Activated CD4-positive, alpha-beta memory T cell treated with anti-CD3 and anti-CD28 coated beads for 36 hours (primary cell): ENCODE data around the gene ZNF492. TPM values are rescaled to one million over a fixed set of nuclear protein-coding genes. Genes with fewer than 3 reads are reported as not detected.
"Not testable (repeated sequence)": the region's sequence is repeated elsewhere in the genome, so short reads cannot be mapped to it uniquely, and the experiment has no call there.

Experiments
- CTCF ChIA-PET: fragments of 350-600 bp; sonication (Branson Sonifier 250); formaldehyde crosslinking; loops from one replicate; lab custom pipeline; 2021; ENCODE audit warnings: antibody characterized with exemption, inconsistent platforms; lab: Charles Lee
- POLR2A ChIA-PET: fragments of 350-600 bp; sonication (Branson Sonifier 250); formaldehyde crosslinking; loops from one replicate; lab custom pipeline; 2021; ENCODE audit warnings: antibody characterized with exemption; lab: Charles Lee
- DNase-seq: peaks from one replicate; pipeline ENCODE4 v3.0.0-alpha.2; 2020
- H3K27ac Mint-ChIP-seq: one replicate; pipeline ENCODE4 v1.8.0; 2021; ENCODE audit warnings: mixed read lengths
- H3K27me3 Mint-ChIP-seq: one replicate; pipeline ENCODE4 v1.8.0; 2021; ENCODE audit warnings: mixed read lengths
- H3K36me3 Mint-ChIP-seq: one replicate; pipeline ENCODE4 v1.8.0; 2021; ENCODE audit warnings: mixed read lengths
- H3K4me1 Mint-ChIP-seq: one replicate; pipeline ENCODE4 v1.8.0; 2021; ENCODE audit warnings: low read depth, mixed read lengths
- H3K4me3 Mint-ChIP-seq: one replicate; pipeline ENCODE4 v1.8.0; 2021; ENCODE audit warnings: mild to moderate bottlenecking, mixed read lengths
- H3K9me3 Mint-ChIP-seq: one replicate; pipeline ENCODE4 v1.8.0; 2021; ENCODE audit warnings: mixed read lengths
- intact Hi-C: fragments of 100-400 bp; cut with micrococcal nuclease; formaldehyde crosslinking; loops from one replicate; pipeline ENCODE4 v1.15.1; 2023
- total RNA-seq, 2 experiments: library from RNA; stranded (reverse); gene quantifications; one replicate each; pipeline ENCODE4 v1.2.3, GENCODE V29; 2021

ZNF492 gene
- total RNA-seq, result 1 to 10 TPM; 1.6 to 1.9 TPM

GRCh38 chr19:22633706-22634449, at the start of gene ZNF492:
Gene ZNF492, plus strand, starts transcription at chr19:22634324. Its CDS starts 19,076 bp downstream, at chr19:22653400.
- intact Hi-C loops, POLR2A ChIA-PET, H3K9me3 Mint-ChIP-seq, H3K27me3 Mint-ChIP-seq, H3K36me3 Mint-ChIP-seq, H3K4me1 Mint-ChIP-seq, CTCF ChIA-PET: not testable (repeated sequence)
- peak within 1 kb of the TSS; percentile 87 for H3K4me3 Mint-ChIP-seq
- DNase-seq, result peak; percentile 87
- H3K27ac Mint-ChIP-seq, result peak within 1 kb of the TSS; percentile 74

- H3K27me3 Mint-ChIP-seq, result peaks cover 8% of the 10 kb centered on the region
- H3K36me3 Mint-ChIP-seq, result peaks cover 3% of the 10 kb centered on the region
- intact Hi-C loops, result no loop called here
- H3K4me1 Mint-ChIP-seq, result no peaks in the 10 kb centered on the region
- H3K27ac Mint-ChIP-seq, result no peak overlapping the region
- no peak for DNase-seq
- POLR2A ChIA-PET, result no interaction called here
- CTCF ChIA-PET, result no interaction called here
- peaks cover 26% of the 10 kb centered on the region for H3K9me3 Mint-ChIP-seq
- H3K4me3 Mint-ChIP-seq, result no peak overlapping the region
These were observed 38.7 kb upstream of the ZNF492 start for GRCh38 chr19:22595422-22595821.

- intact Hi-C loops, result no loop called here
- peaks cover 3% of the 10 kb centered on the region for H3K36me3 Mint-ChIP-seq
- no peak for DNase-seq
- H3K27me3 Mint-ChIP-seq, result peaks cover 8% of the 10 kb centered on the region
- H3K4me1 Mint-ChIP-seq, result no peaks in the 10 kb centered on the region
- H3K9me3 Mint-ChIP-seq, result peaks cover 24% of the 10 kb centered on the region
- no peak overlapping the region for H3K27ac Mint-ChIP-seq
- CTCF ChIA-PET, result no interaction called here
- POLR2A ChIA-PET, result no interaction called here
- no peak overlapping the region for H3K4me3 Mint-ChIP-seq
These were observed 38.2 kb upstream of the ZNF492 start for GRCh38 chr19:22595918-22596341.

GRCh38 chr19:22600690-22601648, 33.2 kb upstream of the ZNF492 start:
- Mint-ChIP-seq H3K27ac (no peak overlapping the region), H3K9me3 (peaks cover 4% of the 10 kb centered on the region), H3K27me3 (peaks cover 4% of the 10 kb centered on the region), H3K36me3 (no peaks in the 10 kb centered on the region), H3K4me1 (no peaks in the 10 kb centered on the region), H3K4me3 (no peak overlapping the region)
- DNase-seq, result no peak
- POLR2A ChIA-PET, result no interaction called here
- intact Hi-C loops, result no loop called here
- CTCF ChIA-PET, result no interaction called here

GRCh38 chr19:22601906-22602630, 32.1 kb upstream of the ZNF492 start:
- no peak for DNase-seq
- Mint-ChIP-seq H3K4me3 (no peak overlapping the region), H3K9me3 (no peaks in the 10 kb centered on the region), H3K36me3 (no peaks in the 10 kb centered on the region), H3K27ac (no peak overlapping the region), H3K4me1 (no peaks in the 10 kb centered on the region), H3K27me3 (peaks cover 2% of the 10 kb centered on the region)
- POLR2A ChIA-PET, result no interaction called here
- CTCF ChIA-PET, result no interaction called here
- intact Hi-C loops, result no loop called here

GRCh38 chr19:22602631-22603272, 31.4 kb upstream of the ZNF492 start:
- no peak for DNase-seq
- Mint-ChIP-seq H3K36me3 (no peaks in the 10 kb centered on the region), H3K27ac (no peak overlapping the region), H3K27me3 (peaks cover 2% of the 10 kb centered on the region), H3K4me3 (no peak overlapping the region), H3K4me1 (no peaks in the 10 kb centered on the region), H3K9me3 (no peaks in the 10 kb centered on the region)
- intact Hi-C loops, result no loop called here
- CTCF ChIA-PET, result no interaction called here
- POLR2A ChIA-PET, result no interaction called here

GRCh38 chr19:22603518-22604440, 30.3 kb upstream of the ZNF492 start:
- Mint-ChIP-seq H3K4me1 (no peaks in the 10 kb centered on the region), H3K27ac (no peak overlapping the region), H3K36me3 (no peaks in the 10 kb centered on the region), H3K9me3 (no peaks in the 10 kb centered on the region), H3K27me3 (peaks cover 2% of the 10 kb centered on the region), H3K4me3 (no peak overlapping the region)
- ChIA-PET CTCF (interaction anchor here (0.7 kb wide), 1 partner anchor 707 kb away, joined by 3 read pairs; no protein-coding TSS in a partner anchor), POLR2A (no interaction called here)
- DNase-seq, result no peak
- intact Hi-C loops, result no loop called here

GRCh38 chr19:22604571-22605274, 29.4 kb upstream of the ZNF492 start:
- Mint-ChIP-seq H3K4me3 (no peak overlapping the region), H3K4me1 (no peaks in the 10 kb centered on the region), H3K27me3 (peaks cover 1% of the 10 kb centered on the region), H3K36me3 (no peaks in the 10 kb centered on the region), H3K27ac (no peak overlapping the region), H3K9me3 (no peaks in the 10 kb centered on the region)
- intact Hi-C loops, result no loop called here
- CTCF ChIA-PET, result interaction anchor here (0.5 kb wide), 1 partner anchor 14 kb away, joined by 3 read pairs; no protein-coding TSS in a partner anchor
- POLR2A ChIA-PET, result no interaction called here
- no peak for DNase-seq

GRCh38 chr19:22605275-22606211, 28.6 kb upstream of the ZNF492 start:
- H3K27ac Mint-ChIP-seq, result no peak overlapping the region
- H3K27me3 Mint-ChIP-seq, result no peaks in the 10 kb centered on the region
- intact Hi-C loops, result no loop called here
- H3K4me3 Mint-ChIP-seq, result no peak overlapping the region
- ChIA-PET POLR2A (no interaction called here), CTCF (interaction anchor here (0.5 kb wide), 1 partner anchor 14 kb away, joined by 3 read pairs; no protein-coding TSS in a partner anchor)
- no peaks in the 10 kb centered on the region for H3K4me1 Mint-ChIP-seq
- H3K36me3 Mint-ChIP-seq, result no peaks in the 10 kb centered on the region
- H3K9me3 Mint-ChIP-seq, result no peaks in the 10 kb centered on the region
- no peak for DNase-seq

- ChIA-PET CTCF (no interaction called here), POLR2A (no interaction called here)
- Mint-ChIP-seq H3K4me3 (no peak overlapping the region), H3K9me3 (no peaks in the 10 kb centered on the region), H3K4me1 (no peaks in the 10 kb centered on the region), H3K27ac (no peak overlapping the region), H3K36me3 (no peaks in the 10 kb centered on the region), H3K27me3 (no peaks in the 10 kb centered on the region)
- intact Hi-C loops, result no loop called here
- no peak for DNase-seq
These were observed 27.9 kb upstream of the ZNF492 start for GRCh38 chr19:22606212-22606553.
